Hypothalamus (tissue), 51 donors: ENCODE results near the gene LCAT.

ENCODE experiments used
- DNase-seq, 51 donors: peaks; one replicate each; lab custom pipeline; 2025; lab: John Stamatoyannopoulos, UW

The LCAT gene

DNA sequence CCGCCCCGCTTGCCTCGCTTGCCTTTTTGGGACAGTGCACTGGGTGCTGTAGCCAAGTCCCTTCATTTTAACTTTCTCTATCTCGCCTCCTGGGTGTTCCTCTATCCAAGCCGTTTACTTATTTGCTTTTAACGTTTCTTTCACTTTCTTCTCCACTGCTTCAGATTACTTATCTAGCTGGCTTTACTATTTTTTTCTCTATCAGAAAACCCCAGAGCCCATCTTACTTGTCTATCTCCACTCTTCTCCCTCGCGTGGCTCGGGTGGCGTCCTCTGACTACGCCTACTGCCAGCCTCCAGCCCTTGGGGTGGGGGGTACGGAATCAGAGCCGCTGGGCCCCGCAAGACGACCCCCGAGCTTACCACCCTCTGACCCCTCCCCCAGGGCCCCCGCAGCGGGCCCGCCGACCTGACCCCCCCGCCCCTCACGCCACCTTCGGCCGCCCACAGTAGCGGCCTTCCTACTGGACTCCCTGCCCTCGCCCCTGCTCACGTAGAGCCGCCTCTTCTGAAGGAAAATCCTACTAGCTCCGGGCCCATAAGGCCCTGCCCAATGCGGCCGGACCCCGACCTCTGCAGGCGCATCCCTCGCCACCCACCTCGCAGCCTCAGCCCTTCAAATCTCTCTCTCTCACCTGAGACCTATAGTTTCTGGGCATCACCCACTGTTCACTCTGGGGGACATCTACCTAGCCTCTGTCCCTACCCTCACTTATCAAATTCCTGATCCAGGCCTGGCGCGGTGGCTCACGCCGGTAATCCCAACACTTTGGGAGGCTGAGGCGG is 25.5 kb upstream of the LCAT start:
- no peak for DNase-seq

DNA sequence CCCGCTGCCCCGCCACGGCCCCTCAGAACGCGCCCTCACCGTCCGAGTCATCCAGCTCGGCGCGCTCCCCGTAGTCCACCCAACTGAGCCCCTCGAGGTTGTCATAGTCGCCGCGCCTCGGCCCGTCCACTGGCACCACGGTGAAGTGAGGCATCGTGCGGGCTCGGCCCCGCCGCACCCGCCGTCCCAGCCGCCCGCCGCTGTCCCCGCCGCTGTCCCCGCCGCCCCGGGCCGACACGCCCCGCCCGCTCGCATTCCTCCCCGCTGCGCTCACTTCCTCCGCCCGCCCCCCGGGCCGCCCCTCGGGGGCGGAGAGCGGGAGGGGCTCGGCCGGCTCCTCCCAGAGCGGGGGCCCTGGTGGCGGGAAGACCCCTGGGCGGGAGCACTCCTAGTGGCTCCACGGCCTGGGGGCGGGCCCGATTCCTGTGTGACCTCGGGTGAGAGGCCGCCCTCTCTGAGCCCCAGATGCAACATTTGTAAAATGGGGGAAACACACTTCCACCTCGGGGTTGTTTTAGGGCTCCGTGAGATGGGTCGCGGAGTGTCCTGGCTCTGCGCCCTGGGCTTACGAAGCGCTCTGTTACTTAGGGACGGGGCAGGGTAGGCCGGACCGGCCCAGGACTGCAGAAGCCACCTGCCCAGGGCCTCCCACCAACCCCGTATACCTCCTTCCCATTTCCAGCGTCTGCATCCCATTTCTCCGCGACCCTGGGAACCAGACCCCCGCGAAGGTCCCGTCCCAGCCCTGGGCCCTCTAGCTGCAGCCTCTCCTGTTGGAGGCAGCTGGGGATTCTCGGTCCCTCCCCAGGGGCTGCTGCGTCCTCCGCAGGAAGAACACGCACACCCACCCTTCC is 24.7 kb upstream of the LCAT start, which contains the start of gene SLC12A4:
SLC12A4 (minus strand) TSS at position 238 of the 854 bp plus-strand sequence; CDS start at position 154, 84 bp downstream.
- peak in 44 of 51 donors; percentile 13 to 80 (median 56) for DNase-seq

DNA sequence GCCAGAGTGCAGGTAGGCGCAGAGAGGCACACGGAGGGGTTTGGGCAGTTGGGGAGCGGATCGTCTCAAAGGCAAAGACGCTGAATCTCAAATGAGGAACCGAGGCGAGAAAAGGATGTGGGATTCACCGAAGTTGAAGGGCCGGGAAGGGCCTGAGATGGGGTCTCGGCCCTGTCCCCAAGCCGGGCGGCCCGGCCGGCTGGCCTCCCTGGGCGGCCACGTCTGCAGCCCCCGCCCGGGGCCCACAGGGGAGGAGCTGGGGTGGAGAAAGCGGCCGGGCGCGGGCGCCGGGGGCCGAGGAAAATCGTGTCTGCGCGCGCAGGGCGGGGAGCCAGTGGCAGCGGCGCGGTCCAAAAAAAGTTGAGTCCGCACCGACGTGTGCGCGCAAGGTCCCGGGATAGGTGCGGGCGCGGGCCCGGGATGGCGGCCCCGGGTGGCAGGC is 24.1 kb upstream of the LCAT start:
- DNase-seq = peak in 4 of 51 donors; percentile 13 to 49 (median 42)

DNA sequence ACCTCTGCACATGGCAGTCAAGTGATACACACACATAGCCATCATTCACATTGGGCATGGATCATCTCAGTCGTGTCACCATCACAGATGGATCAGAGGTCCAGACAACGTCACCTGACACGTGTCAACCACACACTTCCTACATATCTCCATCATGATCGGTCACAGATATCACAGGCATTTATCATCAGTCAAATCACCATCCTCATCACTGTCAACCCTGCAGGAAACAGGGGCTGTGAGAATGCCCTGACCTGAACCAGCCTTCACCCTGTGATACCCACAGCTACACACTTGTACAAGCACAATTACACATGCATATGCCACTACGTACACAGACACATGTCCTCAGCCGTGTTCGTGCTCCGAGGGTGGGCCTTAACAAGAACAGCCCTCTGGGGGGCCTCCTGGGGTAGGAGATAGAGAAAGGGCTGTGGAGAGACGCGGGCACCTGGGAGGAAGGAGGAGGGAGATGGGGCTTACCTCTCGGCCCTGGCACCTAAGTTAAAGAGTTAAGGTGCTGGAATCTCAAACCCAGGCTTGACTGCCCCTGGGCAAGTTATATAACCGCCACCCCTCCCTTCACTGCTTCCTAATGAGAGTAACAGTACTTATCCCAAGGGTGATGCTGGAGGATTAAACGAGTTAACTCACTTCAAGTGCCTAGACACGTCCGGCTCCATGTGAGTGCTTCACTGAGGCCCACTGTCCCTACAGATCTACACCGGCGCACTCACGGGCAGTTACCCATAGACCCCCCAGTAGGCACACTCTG is 23.4 kb upstream of the LCAT start:
- DNase-seq = no peak

DNA sequence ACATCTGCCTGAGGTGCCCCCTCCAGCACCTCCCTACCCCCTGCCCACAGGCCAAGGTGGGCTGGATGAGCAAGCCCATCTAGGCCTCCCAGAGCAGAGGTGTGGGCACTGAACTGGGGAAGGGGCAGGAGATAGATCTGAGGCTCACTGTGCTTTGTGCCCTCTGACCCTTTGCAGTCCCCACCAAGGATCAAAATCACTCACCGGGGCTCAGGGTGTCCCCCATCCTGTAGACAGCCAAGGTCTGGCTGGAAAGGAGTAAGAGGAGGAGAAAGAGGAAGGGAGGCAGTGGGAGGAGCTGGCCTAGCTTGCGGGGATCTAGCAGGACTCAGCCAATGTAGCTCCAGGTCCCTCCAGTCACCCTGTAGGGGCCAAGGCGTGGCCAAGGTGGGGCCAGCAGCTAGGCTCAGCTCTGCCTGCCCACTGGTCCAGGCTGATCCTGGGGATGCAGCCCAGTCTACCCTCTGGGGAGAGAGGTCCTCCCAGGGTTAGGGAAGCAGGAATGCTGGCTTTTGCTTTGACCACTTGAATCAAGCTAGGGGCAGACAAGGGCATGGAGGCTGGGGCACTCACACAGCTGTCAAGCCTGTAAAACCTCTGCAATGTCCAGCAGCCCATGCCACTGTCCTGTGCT is 22.7 kb upstream of the LCAT start:
- DNase-seq = peak in 1 of 51 donors; percentile 31

DNA sequence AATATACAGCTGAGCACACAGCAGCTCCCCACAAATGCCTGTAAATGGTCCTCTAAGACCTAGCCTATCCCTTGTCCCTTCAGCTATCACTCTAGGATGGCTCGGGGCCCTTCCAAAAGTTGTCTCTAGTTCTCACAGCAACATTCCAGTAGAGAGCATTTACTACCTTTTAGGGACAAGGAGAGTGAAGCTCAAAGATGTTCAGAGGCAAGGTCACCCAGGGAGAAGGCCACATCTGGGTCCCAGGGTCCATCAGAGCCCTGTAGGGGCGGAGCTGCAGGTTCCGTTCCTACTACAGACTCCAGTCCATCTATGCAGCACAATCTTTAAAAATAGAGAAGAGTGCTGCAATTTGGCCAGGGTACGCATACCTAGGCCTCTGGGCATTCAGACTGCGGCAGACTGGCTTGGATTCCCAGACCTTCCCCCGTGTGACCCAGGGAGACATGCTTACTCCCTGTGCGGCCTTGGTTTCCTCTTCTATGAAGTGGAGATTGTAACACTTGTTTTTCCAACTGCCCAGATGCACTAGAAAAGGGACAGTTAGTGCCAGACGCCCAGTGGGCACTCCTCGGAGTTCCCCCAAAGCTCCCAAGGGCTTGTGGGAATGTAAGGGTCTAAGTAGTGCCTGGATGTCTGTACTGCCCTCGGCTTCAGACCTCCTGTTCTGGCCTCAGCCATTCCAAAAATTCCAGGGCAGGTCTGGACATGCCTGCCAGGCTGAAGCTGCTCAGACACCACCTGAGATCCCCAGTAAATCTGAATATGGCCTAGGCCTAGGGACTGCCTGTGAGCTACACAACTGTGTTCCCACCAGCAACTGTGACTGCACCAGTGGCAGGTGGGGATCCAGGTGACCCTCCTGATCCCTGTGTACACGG is 22.0 kb upstream of the LCAT start:
- DNase-seq = no peak

DNA sequence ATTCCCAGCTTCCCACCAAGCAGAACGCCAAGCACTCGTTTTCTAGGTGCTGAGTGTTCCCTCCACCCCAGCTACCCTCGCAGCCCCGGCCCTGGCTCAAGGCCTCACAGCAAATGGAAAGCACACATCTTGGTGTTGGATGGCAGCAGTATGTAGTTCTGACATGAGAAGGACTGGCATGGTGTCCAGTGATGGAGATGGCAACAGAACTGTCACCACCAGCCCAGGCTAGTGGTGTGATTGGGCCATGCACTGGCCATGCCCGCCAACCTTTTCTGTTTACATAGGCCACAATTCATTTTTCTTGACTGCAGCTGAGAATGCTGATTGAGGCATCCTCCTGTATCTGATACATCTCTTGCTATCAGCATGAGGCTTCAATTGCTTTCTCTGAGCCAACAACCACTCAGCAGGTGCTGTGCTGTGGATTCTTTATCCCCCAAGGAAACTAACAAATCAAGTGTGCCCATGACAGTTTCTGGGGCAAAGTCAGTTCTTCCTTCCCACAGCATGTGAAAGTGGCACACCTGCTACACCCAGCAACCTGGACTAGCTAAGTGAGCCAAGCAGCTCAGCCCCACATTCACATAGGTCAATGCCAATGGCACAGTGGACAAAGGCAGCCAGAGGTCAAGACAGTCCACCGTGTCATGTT is 20.7 kb upstream of the LCAT start:
- DNase-seq = no peak

DNA sequence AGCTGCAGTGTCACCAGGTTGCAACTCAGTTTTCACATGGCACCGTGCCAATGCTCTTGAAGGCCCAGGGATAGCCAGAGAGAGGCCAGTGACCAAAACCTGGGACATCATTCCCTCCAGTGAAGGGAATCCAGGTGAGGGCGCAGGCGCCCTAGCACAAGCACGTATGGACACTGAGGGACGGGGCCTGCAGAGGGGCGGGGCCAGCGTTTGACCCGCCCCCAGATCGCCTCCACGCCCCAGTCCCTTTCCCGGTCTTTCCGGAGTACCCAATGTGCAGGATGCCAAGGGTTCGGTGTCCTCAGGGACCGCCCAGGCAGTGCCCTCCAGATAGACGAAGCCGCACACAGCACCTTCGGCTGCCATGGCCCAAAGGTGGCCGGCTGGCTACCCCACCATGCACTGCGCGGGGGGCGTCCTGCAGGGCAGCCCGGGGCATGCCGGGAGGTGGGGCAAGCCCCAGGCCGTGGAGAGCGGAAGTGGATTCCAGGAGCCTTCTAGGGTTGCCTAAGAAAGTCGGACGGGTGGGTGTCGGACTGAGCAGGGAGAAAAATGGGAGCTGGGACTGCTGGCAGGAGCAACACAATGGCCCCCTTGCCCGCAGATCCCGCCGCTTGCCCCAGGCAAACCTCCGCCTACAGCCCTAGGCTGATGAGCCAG is 19.9 kb upstream of the LCAT start:
- DNase-seq = peak in 7 of 51 donors; percentile 18 to 55 (median 45)

DNA sequence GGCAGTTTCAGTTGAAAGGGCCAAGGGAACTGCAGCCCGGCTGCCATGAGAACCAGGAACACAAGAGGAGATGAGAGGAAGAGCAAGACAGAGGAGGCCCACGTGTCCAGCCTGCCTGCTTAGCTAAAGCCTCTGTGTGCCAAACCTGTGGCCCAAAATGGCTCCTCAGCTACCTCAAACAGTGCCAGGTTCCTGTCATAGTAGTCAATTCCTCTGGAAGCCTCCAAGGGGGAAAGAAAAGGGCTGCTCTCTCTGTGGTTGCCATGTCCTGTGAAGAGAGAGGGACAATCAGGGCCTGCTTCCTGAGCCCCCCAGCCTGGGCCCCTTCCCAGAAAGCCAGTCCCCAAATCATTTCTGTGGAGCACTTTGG is 19.4 kb upstream of the LCAT start:
- peak in 16 of 51 donors; percentile 5 to 62 (median 46) for DNase-seq

DNA sequence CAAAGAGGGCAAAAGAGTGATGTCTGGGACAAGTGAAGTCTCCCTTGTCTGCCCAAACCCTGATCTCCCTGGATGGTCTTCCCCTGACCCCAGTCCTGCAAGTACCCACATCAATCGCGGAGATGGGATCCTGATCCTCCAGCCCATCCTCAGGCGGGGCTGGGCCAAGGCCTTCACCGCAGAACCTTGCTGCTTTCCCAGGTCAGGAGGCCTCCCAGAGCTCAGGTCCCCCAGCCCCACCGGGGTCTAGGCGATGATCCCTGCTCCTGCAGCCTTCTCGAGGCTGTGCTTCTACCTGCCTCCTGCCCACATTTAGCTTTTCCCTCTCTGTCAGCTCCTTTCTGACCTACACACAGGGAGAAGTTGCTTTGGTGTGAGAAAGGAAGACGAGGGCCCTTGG is 18.2 kb upstream of the LCAT start:
- no peak for DNase-seq

DNA sequence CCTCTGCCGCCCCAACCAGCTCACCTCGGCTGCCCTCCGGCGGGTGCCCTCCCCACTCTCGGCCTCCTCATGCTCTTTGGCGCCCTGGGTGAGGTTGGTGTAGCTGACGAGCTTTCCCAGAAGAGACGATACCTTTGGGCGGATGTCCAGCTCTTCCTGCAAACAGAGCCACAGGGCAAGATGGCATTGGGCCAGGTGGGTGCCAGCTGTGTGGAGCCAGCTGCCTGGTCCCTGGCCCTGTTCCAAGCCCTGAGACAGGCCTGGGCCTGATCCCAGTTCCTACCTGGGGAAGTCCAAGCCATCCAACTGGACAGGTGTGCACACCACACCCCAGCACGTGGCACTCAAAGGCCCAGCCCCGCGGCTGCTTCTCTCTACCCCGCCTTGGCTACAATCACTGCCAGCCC is 17.6 kb upstream of the LCAT start:
- DNase-seq = peak in 1 of 51 donors; percentile 25

DNA sequence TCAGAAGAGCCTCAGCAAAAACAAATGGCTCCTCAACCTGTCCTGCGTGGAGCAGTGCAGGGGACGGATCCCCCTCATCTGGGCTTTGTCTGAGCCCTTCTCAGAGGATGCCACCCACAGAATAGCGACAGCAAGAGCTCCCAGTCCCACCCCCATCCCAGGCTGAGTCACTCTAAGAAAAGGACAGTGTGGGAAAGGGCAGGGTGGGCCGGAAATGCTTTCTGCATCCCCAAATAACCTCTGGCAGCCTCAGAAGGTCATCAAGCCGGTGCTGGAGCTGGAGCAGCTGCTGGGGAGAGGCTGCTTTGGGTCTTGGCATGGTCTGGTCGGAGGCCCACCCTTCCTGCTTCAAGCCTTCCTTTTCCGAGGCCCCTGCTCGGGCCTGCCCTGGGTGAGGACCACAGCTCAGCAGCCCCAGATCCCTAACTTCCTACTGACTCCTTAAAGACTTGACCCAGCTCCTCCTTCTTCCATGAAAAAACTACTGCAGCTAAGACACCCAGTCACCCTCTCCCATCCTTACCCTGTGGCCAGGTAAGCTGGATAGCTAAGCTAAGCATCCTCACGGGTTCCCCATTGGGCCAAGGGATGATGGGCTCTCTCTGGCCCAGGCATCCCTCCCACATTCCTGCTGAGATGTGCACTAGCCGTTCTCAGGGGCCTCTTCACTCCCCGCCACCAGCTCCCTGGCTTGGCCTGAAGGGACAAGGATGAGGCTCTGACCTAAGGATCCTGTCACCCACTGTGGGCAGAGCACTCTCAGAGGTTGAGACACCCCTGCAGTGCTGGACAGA is 15.8 kb upstream of the LCAT start:
- no peak for DNase-seq

DNA sequence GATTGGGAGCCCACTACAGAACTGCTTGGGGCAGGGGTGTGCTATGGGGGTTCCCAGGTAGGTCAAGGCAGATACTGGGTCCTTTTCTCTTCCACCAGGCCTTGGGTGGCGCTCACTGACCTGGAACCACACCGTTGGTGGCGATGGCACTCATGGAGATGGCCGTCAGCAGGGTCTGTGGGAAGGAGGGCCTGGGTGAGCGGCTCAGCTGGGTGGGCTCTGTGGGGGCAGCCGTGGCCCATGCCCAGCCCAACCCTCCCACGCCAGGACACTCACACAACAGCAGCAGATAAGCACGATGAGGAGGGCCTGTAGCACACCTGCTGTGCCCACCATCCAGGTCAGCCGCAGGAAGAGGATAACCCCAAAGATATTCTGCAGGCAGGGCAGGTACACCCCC is 13.7 kb upstream of the LCAT start:
- DNase-seq = no peak

DNA sequence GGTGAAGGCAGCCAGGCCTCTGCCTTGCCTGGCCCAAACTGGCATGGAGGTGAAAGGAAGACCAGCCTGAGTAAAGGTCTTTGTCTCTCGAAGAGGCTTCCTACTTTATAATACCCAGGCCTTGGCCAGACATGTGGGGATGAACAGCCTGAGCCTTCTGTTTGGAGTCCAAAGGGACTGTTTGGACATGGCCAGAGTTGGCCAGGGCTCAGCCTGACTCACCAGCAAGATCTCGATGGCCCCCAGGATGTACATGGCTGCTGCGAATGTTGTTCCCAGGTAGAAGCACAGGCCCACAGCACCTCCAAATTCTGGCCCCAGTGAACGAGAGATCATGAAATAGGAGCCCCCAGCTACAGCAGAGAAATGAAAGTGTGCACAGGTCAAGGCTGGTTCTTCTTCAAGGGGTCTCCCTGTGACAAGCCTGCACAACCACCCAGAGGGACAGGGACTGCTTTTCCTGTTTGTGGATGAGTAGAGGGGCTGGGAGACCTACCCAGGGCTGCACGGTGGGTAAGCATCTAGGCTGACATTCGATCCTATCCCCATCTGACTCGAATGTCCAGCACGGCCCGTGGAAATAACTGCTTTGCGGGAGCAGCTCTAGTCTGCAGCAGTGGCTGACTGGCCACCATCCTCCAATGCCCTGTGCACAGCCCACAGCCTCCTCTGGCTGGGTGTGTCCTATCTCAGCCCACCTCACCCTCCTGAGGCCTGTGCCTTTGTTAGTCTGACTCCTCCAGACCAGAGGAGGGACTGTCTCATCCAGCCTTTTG is 10.7 kb upstream of the LCAT start:
- DNase-seq = no peak

DNA sequence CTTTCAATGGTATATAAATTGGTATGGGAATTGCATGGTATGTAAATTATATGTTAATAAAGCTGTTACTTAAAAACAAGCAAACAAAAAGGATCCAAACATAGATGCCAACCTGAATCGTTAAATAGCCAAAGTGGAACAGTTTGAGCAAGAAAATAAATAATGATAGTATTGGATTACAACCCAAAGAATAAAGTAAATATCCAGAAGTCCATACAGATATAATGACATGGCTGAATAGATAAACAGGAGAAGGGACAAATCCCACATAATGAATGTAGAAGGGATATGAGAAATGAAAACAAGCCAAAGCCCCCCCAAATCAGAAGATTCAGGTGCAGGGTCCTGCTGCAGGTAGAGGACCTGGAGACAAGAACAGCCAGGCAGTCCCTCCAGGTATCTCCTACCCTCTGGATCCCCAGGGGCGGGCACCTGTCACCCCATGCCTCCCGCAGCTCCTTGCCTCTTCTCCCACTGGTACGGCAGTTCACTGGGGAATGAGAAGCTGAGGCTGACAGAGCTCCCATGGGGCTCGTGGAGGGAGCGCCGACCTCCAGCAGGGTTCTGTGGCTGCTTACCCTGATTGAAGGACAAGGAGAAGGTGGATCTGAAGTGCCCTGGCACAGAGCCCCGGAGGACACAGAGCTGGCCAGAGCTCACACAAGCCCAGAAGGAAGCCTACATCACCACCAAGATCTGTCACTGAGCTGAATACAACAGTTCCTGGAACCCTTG is 9.9 kb upstream of the LCAT start:
- DNase-seq = no peak

DNA sequence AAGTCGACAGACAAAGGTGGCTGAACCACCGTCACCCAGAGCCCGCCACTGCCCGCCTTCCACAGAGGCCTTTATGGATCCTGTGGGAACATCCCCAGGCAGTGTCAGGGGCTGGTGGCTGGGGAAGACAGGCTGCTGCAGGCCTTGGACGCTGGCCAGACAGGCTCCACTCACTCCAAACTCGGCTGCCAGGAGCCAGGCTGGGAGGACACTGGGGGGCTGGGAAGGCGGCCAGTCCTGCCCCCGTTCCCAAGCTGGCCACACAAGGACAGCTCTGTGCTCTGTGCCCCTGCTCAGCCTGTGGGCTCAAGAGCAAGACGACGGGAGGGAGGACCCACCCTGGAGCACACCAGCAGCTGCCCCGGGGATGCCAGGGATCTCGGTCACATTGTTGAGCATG is 7.6 kb upstream of the LCAT start:
- peak; percentile 19 to 96 (median 85) for DNase-seq
